ENCODE results near the gene ANGPT4.

DNA sequence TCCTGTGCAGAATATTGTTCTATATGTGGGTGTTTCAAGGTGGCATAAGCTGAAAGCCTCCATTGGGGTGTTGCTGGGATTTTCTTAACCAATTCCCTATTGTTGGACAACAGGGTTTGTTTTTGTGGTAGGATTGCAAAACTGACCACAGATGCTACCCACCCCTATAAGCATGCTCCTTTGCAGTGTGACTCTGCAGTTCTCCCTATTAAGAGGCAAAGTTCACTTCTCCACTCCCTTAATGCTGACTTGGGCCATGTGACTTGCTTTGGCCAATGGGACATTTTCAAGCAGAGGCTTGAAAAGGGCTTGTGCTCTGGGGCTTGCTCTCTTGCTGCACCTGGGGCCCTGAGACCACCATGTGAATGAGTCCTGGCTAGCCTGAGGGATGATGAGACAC is 8.5 kb upstream of the ANGPT4 start:
- TF ChIP-seq, protein P1, sequence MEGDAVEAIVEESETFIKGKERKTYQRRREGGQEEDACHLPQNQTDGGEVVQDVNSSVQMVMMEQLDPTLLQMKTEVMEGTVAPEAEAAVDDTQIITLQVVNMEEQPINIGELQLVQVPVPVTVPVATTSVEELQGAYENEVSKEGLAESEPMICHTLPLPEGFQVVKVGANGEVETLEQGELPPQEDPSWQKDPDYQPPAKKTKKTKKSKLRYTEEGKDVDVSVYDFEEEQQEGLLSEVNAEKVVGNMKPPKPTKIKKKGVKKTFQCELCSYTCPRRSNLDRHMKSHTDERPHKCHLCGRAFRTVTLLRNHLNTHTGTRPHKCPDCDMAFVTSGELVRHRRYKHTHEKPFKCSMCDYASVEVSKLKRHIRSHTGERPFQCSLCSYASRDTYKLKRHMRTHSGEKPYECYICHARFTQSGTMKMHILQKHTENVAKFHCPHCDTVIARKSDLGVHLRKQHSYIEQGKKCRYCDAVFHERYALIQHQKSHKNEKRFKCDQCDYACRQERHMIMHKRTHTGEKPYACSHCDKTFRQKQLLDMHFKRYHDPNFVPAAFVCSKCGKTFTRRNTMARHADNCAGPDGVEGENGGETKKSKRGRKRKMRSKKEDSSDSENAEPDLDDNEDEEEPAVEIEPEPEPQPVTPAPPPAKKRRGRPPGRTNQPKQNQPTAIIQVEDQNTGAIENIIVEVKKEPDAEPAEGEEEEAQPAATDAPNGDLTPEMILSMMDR (IDR thresholded peaks at IDR 0.05; ENCODE audit: insufficient read depth, low read length, poor library complexity, severe bottlenecking): no peak
- TF ChIP-seq EZH2phosphoT487 (conservative IDR thresholded peaks at IDR 0.05; ENCODE audit: low read length): no peak

Data from SU-DHL-6 (cell line).